GM18519 (cell line): Measurements from ENCODE around the gene VSIG8.

Experiments used
- ATAC-seq: cut with Tn5 transposase; IDR thresholded peaks from one replicate; pipeline ENCODE4 v1.9.1; 2021; ENCODE audit warnings: mild to moderate bottlenecking, moderate library complexity; ENCODE audit not compliant: unreplicated experiment, low FRiP score

Gene VSIG8

DNA sequence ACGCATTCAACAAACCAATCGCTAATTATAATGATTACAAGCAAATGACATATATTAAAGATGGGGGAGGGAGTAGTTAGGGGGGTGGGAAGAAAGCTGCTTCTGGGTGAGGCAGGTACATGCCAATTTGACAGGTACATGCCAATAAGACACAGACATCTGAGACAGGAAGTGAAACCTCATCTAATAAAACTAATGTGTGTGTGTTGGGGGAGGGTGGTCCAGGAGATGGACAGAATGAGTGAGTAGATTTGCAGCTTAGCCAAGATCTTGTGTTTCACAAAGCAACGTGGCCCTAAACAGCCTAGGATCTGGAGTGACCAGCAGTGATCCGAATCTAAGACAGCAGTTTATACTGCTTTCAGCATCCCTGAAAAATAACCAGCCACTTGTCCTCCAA is 26.7 kb upstream of the VSIG8 start:
- ATAC-seq: no peak

DNA sequence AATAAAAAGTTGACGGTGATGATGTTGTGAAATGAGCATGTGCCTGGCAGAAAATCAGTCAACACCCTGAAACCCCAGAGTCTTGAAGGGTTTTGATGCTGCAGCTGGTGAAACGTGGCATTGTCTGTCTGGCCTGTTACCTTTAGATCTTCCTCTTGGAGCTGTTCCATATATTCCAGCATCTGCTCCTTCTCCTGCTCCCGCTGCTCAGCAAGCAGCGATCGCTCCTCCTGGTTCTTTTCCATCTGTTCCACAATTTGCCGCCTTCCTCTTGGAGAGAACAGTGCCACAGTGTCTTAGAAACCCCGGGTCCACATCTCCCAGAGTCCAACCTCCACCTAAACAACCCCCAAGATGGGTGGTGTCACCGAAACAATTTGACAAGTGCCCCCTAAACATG is 21.8 kb upstream of the VSIG8 start:
- no peak for ATAC-seq

DNA sequence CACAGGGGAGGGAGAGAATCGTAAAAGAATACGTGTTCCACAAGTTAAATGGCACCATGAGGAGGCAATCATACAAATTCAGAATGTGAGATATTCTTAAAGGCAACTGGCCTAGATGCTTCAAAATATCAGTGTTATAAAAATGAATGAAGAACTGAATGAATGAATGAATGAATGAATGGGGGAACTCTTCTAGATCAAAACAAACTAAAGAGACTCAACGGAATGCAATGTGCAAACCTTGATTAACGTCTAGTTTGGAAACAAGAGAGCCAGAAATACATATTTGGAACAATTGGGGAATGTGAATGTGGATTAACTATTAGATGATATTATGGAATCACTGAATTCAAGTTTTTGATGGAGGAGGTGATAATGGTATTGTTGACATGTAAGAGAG is 20.7 kb upstream of the VSIG8 start:
- ATAC-seq: no peak

DNA sequence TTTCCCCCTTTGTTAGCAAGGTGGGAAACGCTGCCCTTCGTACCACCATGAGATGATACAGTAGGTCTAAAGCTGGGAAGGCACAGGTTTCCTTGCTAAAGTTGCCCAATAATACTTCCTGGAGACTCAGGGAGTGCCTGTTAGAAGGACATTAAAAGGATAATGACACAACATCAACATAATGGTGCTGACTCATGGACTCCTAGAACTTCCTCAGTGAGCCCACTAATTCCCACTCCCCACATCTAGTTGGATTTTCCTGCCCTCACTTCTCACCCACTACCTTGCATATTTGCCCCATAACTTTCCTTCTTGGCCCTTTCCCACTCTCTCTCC is 20.0 kb upstream of the VSIG8 start:
- no peak for ATAC-seq

DNA sequence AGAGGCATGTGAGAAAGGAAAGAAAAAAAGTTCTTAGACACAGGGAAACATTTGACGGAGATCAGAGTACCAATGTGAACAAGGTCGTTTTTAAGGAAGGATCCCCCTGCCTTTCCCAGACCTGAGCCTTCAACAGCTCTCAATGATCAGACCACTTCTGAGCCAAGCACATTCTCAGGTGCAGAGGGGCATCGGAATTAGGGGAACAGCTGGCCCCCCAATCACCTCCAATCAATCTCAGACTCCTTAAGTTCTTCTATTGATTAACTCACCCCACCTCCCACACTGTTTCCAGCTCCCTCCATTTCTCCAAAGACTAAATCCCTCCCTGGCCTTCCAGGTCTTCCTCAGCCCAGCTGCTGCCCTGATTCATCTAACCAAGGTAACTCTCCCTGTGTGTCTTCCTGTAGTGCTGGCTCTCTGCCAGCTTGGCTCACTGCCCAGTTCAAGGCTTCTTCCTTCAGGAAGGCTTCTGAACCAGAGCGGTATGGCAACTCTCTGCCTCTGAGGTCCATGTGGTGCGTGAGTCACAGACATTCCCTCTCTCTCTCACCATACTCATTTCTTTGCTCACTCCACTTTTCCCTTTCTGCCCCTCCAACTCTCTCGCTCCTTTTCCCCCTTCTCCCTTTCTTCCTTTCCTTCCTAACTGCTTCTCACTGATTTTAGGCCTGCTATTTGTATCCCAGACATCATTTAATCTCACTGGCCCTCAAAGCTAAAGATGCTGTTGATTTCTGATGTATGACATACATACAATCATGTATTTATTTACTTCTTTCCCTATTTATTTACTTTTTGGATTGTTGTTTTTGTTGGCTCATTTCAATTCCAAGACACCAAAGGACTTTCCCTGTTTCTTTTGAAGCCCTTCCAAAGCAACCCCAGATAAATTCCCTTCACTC is 19.4 kb upstream of the VSIG8 start:
- no peak for ATAC-seq

DNA sequence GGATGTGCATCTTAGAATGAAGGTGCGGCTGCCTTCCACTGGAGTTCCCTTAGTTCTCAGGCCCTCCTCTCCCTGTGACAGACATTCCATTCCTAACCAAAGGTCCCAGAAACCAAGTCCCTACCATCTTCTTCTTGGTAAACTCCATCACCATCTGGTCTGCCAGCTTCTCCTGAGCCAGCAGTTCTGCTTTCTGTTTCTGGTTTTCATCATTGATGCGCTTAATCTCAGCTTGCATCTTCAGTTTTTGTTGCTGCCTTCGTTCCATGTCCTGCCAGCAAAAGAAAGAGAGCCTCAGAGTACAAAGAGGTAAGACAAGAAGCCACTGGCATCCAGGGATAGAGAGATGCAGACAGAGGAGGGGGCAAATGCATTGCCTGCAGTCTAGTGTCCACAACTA is 18.0 kb upstream of the VSIG8 start:
- ATAC-seq: no peak

DNA sequence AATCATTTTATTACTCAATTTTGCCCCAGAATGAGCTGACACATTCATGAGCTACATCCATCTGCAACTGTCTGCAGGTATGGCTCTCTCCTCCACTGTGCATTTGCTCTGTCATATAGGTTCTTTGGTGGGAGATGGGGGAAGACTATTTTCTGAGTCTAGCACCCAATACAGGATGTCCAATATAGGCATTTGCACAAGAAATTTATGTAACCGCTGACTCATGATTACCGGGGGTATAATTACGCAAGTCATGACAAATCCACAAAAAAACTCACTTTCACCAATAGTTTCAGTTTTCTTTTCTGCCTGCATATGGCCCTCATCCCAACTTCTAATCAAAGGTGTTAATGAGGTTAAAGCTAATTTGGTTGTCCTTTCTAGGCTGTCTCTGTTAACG is 17.5 kb upstream of the VSIG8 start:
- no peak for ATAC-seq

DNA sequence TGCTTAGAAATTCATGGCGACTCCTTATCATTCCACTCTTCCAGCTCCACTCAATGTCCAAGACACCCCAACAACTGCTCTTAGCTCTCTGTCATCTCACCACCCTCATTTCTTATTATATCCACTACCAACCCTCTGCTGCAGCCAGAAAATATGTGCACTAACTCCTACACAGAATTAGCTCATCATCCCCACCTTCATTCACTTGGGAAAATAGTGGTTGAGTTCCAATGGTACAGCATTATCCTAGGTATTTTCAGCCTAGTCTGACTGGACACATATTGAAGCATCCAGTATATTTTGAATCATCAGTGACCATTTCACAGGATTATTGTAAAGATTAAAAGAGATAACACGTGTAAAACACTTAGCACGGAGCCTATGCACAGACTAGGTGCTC is 16.7 kb upstream of the VSIG8 start:
- ATAC-seq: no peak

DNA sequence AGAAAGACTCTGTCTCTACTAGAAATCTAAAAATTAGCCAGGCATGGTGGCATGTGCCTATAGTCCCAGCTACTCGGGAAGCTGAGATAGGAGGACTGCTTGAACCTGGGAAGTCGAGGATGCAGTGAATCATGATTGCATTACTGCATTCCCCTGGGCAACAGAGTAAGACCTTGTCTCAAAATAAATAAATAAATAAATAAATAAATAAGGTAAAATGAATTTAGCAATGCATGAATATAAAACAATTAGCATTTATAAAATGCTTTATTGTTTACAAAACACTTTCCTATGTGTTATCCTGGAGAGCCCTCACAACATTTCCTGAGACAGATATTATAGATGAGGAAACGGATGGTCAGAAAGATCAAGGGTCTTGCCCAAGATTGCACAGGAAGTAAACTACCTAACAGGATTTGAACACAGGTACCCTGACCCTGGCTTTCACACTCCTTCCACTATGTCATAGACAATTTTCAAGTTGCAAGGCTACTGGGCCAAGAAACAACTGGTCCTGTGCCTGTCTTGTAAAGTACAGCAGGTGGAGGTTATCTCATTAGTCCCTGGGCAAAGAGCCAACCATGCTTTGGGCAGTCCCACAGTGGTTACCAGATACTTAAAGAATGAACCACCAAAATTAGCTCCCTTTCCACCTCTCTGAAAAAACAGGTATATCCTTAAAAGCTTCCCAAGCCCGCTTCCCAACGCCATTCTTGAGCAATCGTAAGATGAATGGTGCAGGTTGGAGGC is 15.4 kb upstream of the VSIG8 start:
- no peak for ATAC-seq

DNA sequence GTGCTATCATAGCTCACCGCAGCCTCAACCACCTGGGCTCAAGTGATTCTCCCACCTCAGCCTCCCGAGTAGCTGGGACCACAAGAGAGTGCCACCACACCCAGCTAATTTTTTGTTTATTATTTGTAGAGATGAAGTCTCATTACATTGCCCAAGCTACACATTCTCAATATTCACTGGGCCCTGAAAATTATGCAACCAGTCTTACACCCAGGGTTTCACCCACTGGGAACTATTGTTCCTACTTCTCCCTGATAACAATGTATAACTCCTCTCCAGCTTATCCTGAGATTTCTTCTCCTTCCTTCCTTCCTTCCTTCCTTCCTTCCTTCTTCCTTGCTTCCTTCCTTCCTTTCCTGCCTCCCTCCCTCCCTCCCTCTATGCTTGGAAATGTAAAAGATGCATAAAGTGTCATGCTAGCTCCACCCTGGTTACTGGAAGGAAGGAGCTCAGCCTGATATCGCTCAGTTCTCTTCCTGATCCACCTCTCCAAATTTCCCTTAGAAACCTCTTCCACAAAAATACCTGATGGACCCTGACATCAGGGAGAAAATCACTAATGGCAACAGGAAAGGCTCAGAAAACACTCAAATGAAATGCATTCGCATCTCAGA is 11.2 kb upstream of the VSIG8 start:
- ATAC-seq: no peak

DNA sequence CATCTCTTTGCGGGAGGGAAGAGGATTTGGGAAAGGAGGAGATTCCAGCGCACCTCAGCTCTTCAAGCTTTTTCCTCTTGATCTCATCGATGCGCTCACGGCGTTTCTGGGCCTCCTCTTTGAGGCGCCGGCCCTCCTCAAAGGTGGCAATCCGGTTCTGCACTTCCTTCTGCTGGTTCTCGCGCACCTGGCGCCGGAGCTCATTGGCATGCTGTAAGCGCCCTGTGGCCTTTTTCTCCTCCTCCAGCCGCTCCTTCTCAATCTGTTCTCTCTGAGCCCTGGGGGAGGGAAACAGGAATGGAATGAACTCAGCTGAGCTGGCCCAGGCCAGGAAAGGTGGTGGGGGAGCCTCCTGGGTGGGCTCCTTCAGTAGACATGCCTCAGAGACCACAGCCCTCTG is 10.4 kb upstream of the VSIG8 start:
- no peak for ATAC-seq

DNA sequence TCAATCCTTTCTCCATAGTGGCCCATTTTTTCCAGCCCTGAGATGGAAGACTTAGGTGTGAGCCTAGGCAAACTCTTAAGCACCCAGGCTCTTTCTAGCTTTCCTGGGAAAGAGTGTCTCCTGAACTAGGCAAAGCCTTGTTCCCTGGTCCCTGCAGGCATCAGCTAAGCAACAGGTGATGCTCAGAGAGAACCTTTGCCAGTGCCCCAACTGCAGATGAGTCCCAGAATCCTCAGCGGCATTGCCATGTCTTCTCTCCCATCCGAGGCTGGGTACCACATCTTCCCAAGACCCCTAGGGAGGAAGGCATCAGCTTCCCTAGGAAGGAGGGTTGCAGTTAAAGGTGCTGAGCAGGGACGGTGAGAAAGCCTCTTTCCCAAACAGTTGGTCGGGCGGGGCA is 8.2 kb upstream of the VSIG8 start:
- ATAC-seq: no peak

DNA sequence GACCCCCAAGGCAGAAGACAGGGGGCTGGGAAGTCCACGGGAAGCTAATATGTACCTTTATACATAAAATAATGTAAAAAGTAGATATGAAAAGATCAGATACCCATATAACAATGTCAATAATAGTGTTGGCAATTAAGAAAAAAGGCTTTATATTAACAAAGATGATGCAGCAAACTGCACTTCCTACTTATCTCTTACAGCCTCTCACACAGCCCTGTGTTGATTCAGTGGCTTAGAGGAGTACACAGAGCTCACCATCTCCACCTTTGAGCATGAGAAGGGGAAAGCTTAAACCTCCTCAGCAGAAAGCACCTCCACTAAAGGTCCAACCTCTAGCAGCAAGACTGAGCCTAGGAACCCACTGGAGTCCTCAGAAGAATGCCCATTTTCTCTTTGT is 7.2 kb upstream of the VSIG8 start:
- ATAC-seq: no peak

DNA sequence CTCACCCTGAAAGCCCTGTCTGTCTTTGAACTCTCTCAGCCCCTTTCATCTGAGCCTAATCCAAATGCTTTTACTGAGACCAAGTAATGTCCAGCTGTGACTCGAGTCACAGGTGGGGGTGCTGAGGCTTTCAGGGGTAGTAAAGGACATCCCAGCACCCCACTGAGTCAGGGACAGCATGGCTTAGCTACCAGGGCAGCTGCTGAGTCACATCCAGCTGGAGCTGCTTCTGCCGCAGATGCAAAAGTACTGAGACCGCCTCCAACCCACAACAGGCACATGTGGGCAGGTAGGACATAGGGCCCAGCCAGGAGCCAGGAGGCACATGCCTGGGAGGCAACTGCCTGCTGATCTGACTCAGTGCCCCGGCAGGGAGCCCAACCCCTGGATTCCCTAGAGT is 6.7 kb upstream of the VSIG8 start:
- ATAC-seq: no peak

DNA sequence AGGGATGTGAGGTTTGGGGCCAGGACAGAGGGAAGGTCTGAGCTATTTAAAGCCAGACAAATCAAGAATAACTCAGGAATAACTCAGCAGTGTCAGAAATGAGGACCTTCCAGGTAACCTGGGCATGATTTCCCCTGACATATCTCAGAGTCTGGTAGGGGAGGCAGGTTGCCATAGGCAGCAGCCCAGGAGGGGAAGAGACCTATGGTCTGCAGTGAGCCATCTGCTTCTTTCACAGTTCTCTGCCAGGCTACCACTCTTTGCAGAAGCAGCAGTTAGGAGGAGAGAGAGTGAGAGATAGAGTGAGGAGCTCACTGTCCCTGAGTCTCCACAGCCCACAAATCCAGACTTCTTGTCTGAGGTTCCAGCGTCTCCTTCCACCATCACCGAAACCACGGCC is 6.3 kb upstream of the VSIG8 start:
- ATAC-seq: no peak

DNA sequence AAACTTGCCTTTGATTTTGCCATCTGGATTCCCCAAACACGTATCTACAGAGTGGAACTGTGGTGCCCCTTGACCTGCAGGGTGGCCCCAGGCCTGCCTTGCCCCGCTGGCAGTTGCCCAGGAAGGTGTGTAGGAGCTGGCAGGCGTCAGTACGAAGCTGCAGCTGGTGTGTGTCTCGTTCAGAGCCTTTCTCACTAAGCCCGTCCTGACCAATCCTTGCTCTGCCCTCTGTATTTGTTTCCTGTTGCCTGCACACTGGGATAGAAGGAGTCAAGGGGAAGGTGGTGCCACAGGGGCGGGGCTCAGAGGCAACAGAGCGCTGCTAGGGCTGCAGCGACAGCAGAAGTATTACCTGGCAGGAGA is 5.2 kb upstream of the VSIG8 start:
- ATAC-seq: no peak

DNA sequence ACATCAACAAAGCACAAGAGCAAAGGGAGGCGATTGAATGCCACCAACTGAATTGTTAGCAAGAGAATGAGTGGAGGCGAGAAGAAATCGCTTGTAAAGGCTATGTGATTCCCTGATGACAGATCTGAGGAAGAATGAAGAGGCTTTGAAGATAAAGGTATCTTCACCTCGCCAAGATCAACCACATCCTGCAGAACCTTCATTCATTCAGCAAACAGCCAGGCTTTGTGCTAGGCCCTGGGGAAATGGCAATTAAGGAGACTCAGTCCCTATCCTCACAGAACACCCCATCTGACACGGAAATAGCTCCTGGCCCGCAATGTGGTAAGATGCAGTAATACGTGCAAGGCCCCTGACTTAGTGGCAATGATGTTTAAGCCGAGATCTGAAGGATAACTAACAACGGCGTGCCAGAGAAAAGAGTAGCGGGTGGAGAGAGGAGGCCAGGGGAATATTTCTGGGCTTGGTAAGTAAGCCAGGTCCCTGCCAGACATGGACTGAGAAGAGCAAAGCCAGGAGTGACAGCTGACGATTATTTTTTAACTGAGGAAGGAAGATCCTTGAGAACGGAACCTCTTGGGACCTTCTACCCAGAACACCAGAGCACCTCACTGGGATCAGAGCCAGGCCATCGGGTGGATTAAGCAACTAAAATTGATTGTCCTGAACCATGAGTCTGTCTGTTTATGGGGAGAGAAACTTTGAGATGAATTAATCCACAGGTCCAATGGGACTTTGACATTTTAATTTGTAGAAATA is 4.6 kb upstream of the VSIG8 start:
- no peak for ATAC-seq

DNA sequence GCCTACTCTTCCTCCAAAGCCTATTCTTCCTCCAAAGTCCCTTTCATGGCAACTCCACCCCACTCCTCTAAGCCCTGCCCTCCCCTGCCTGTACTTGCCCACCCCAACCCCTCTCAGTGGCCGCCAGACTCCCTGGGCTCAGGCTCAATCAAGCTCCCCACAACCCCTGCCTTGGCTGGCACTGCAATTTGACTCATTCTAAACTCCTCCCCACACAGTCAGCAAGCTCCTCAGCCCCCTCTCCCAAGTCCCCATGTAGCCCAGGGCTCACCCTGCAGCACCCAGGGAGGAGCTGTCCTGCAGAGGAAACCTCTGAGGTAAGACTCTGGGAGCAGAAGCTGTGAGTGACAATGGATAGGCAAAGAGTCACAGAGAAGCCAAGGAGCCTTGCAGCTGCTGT is 3.6 kb upstream of the VSIG8 start:
- ATAC-seq: no peak

DNA sequence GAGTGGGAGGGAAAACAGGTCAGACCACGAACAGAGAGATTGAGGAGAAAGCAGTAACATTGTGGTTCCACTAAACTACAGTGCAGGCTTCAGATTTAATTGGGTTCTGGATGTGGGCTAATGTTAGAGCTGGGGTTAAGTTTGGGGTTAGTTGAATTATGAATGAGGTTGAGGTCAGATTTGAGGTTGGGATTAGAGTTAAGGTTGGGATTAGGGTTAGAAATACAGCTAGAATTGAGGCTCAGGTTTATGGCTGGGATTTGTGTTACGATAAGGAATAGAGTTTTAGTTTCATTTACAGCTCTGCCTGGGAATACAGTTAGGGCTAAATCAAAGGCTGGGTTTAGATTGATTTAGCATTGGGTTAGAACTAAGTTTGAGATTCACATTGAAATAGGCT is 1.8 kb upstream of the VSIG8 start:
- ATAC-seq: no peak

DNA sequence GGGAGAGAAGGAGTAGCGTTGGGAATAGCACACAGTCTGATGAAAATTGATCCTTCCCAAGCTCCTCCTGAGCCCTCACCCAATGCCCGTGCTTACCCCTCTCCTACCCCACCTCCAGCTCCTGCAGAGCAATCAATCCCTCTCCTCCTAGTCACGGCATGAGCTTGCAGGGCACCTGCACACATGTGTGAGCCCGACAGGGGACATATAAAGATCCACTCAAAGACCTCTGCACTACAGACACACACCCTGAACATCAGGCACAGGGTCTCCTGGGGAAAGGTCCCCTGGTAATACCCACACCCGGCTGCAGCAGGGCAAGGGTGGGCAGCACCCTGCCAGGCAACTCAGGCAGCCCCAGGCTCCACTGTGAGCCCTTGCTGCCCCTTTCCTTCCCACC is 426 bp downstream of the VSIG8 start:
- no peak for ATAC-seq

DNA sequence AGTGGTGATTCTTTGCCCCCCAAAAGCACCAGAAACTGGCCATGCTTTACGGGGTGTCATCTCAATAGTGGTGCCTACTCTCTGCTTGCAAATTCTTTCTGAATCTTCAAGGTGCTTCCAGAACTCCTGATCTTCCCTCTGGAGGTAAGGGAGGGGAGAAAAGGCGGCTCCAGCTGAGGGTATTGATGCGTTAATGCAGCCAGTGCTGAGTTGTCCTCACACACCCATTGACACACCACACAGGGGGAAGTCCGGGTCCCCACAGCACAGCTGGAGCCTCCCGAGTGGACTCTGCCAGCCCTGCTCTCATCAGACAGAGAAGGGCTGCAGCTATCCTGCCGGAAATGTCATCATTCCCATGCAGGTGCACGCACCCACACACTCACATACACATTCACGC is 1.2 kb downstream of the VSIG8 start:
- ATAC-seq: no peak
